Neural cell (in vitro differentiated cells): ENCODE results near the gene C10orf53.

ENCODE experiments used
- EP300 ChIP-seq: fragments of 450-650 bp; conservative IDR thresholded peaks from 2 replicates; pipeline ENCODE4 v1.6.1; 2014; ENCODE audit warnings: antibody characterized with exemption, mild to moderate bottlenecking, moderate library complexity; ENCODE audit not compliant: poor library complexity, severe bottlenecking
- EZH2 ChIP-seq: fragments of 200-600, 300-800 bp; shearing (Covaris generic), sonication (generic); IDR thresholded peaks from 2 replicates; pipeline ENCODE4 v1.6.1; 2014; ENCODE audit warnings: antibody characterized with exemption, low read length, borderline replicate concordance, mild to moderate bottlenecking; ENCODE audit not compliant: insufficient read depth, poor library complexity, severe bottlenecking
- RAD21 ChIP-seq: fragments of 450-650 bp; conservative IDR thresholded peaks from 2 replicates; pipeline ENCODE4 v1.6.1; 2014; ENCODE audit warnings: antibody characterized with exemption, mild to moderate bottlenecking, moderate library complexity
- TF ChIP-seq, protein P1 (sequence below): fragments of 450-650 bp; IDR thresholded peaks from 2 replicates; pipeline ENCODE4 v1.5.1; 2014; ENCODE audit warnings: antibody characterized with exemption, mild to moderate bottlenecking, moderate library complexity; ENCODE audit not compliant: poor library complexity, severe bottlenecking

DNA sequence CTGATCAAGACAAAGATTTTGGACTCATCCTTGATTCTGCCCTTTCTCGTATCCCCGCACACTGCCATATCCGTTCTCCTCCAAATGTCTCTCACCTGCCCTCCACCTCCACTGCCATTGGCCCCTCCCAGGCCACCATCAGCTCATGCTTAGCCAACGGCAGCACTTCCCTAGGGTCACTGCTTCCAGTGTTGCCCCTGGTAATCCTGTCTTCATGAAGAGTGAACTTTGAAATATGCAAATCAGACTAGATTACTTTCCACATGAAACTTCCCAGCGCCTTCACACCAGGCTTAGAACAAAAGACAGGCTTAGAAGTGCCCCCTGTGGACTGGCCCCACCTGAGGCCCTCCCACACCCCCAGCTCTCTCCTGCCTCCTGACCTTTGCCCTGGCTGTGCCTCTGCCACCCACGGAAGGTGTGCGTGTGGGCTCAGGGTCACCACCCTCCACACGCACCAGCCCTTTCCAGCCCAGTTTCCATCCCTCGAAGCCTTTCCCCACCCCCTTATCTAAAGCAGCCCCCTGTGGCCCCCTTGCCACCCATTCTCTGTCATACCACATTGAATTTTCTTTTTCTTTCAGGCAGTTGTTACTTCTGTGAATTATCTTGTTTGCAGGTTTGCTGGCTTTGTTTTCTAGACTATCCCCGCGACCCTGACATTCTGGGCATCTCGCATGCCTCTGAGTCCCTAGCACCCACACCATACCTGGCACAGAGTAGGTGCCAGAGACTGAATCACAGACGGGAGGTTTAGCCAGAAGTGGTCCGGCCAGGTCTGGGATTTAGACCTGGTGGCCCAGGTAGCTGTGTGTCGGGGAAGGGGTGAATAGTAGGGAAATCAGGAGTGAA, 26.8 kb upstream of the C10orf53 start:
- TF ChIP-seq, protein P1, sequence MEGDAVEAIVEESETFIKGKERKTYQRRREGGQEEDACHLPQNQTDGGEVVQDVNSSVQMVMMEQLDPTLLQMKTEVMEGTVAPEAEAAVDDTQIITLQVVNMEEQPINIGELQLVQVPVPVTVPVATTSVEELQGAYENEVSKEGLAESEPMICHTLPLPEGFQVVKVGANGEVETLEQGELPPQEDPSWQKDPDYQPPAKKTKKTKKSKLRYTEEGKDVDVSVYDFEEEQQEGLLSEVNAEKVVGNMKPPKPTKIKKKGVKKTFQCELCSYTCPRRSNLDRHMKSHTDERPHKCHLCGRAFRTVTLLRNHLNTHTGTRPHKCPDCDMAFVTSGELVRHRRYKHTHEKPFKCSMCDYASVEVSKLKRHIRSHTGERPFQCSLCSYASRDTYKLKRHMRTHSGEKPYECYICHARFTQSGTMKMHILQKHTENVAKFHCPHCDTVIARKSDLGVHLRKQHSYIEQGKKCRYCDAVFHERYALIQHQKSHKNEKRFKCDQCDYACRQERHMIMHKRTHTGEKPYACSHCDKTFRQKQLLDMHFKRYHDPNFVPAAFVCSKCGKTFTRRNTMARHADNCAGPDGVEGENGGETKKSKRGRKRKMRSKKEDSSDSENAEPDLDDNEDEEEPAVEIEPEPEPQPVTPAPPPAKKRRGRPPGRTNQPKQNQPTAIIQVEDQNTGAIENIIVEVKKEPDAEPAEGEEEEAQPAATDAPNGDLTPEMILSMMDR: no peak
- TF ChIP-seq EZH2 (no peak), RAD21 (no peak), EP300 (no peak)
